ENCODE data around the gene MAD1L1. TPM values are rescaled to one million over a fixed set of nuclear protein-coding genes. Genes with fewer than 3 reads are reported as not detected.

The MAD1L1 gene
- total and polyA plus RNA-seq, 2 of the 4 experiments (the other 2 are of a cell fraction) = 29.0 to 40.9 TPM

DNA sequence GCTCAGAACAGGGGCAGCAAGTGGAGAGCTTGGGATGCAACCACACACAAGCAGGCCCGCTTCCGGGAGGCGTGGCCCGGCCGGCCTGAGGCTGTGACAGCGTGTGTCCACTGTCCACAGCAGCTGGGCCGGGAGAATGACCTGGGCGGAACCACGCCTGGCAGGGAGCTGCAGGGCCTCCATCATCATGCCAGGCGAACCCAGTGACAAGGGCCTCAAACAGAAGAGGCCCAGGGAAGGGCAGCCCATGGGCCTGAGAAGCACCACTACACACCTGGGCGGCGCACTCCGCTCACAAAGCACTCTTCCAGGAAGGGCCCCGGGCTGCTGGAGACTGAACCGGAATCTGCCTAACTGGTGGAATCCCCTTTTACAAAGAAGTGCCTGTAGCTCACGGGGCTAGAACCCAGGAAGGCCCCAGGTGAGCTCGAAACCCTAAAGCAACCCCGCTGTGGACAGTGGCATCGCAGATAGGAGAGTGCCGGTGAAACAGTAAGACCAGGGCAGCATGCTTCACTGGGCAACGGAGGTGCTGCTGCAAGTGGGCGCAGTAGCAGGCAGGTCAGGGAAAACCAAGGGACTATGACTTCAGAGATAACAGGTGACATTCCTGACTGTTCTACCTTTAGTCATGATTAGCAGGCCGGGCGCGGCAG, 66.0 kb downstream of the MAD1L1 start:
- no TSS peak for BruUV-seq (replicated peaks)
- intact Hi-C loops (cut with micrococcal nuclease) = no loop called here
- Histone ChIP-seq H3K4me1 (ENCODE audit: control insufficient read depth, insufficient read depth, low read length) (no peaks in the 10 kb centered on the region), H3K56ac (ENCODE audit: extremely low read depth, insufficient read depth, low read length) (no peak overlapping the region), H3K79me1 (ENCODE audit: low read depth in 1 of 2, low read length in 2 of 2) (peaks cover 13 to 23% of the 10 kb centered on the region in 2 experiments), H2AK5ac (ENCODE audit: low read depth, low read length) (no peak overlapping the region), H3K4ac (ENCODE audit: low read depth, low read length) (no peak overlapping the region), H3K27me3 (ENCODE audit: control insufficient read depth, insufficient read depth, low read length) (peaks cover 4% of the 10 kb centered on the region; the same call in 1 of the 2 replicates), H2BK5ac (ENCODE audit: low read depth, low read length, poor library complexity, severe bottlenecking) (no peak overlapping the region), H3K27ac (ENCODE audit: insufficient read depth, low read length) (no peak overlapping the region), H2BK15ac (ENCODE audit: low read depth, low read length) (no peak overlapping the region), H3K23ac (ENCODE audit: low read depth, low read length) (no peak overlapping the region), H3K4me2 (ENCODE audit: low read depth, low read length) (no peak overlapping the region), H2BK20ac (ENCODE audit: low read depth, low read length) (no peak overlapping the region), H3K9ac (ENCODE audit: low read depth, low read length) (no peak overlapping the region), H4K91ac (ENCODE audit: insufficient read depth, low read depth, low read length) (no peak overlapping the region), H3K9me1 (ENCODE audit: insufficient read depth, low read length) (peaks cover 8% of the 10 kb centered on the region), H3K14ac (replicated peaks; ENCODE audit: low read depth, low read length) (no peak overlapping the region), H4K20me1 (ENCODE audit: insufficient read depth, low read length) (peaks cover 41% of the 10 kb centered on the region), H3K36me3 (ENCODE audit: control insufficient read depth, insufficient read depth, low read length) (peaks cover 7% of the 10 kb centered on the region; the same call in 1 of the 2 replicates), H3K4me3 (ENCODE audit: insufficient read depth, low read depth, low read length) (no peak overlapping the region), H2BK120ac (ENCODE audit: low read depth, low read length) (no peak overlapping the region), H3K18ac (ENCODE audit: low read depth, low read length) (no peak overlapping the region), H3K9me3 (ENCODE audit: control insufficient read depth, insufficient read depth, low read length) (no peaks in the 10 kb centered on the region), H2AFZ (replicated peaks; ENCODE audit: low read length, poor library complexity) (no peak overlapping the region), H2AK9ac (replicated peaks; ENCODE audit: low read depth, low read length, poor library complexity) (no peak overlapping the region), H4K8ac (ENCODE audit: low read depth in 2 of 2, low read length in 2 of 2) (no peak overlapping the region), H4K5ac (ENCODE audit: low read depth, low read length) (no peak overlapping the region)
- ChIA-PET CTCF (no interaction called here), POLR2A (ENCODE audit: unreplicated experiment) (no interaction called here)
- dilution Hi-C loops (cut with HindIII; ENCODE audit: low sequenced_read_pairs, unreplicated experiment) = no loop called here
- 91% methylated on average over 12 of the region's 25 CpGs; no CpG with 5 or more reads in 1 of the 2 experiments for WGBS, 2 experiments (ENCODE audit: extremely low coverage in 2 of 2, insufficient read length in 1 of 2)
- in situ Hi-C loops (cut with MboI; ENCODE audit: low sequenced_read_pairs) = no loop called here
- ATAC-seq (ENCODE audit: low read depth) (no peak), DNase-seq (no peak)
- TF ChIP-seq CEBPB (IDR thresholded peaks at IDR 0.05; ENCODE audit: low read depth, low read length) (no peak), RAD21 (IDR thresholded peaks at IDR 0.05; ENCODE audit: low read length) (no peak), POLR2A (IDR thresholded peaks at IDR 0.05; ENCODE audit: low read depth, low read length) (no peak), MAZ (IDR thresholded peaks at IDR 0.05; ENCODE audit: borderline replicate concordance, low read depth, low read length) (no peak), NFE2L2 (IDR thresholded peaks at IDR 0.05; ENCODE audit: low read depth, low read length) (no peak), RCOR1 (IDR thresholded peaks at IDR 0.05; ENCODE audit: insufficient replicate concordance, low read length) (no peak), SMC3 (IDR thresholded peaks at IDR 0.05; ENCODE audit: low read depth, low read length) (no peak), MXI1 (IDR thresholded peaks at IDR 0.05; ENCODE audit: borderline replicate concordance, low read depth, low read length) (no peak), FOS (IDR thresholded peaks at IDR 0.05; ENCODE audit: low read depth, low read length) (no peak)
- TF ChIP-seq, protein P1, sequence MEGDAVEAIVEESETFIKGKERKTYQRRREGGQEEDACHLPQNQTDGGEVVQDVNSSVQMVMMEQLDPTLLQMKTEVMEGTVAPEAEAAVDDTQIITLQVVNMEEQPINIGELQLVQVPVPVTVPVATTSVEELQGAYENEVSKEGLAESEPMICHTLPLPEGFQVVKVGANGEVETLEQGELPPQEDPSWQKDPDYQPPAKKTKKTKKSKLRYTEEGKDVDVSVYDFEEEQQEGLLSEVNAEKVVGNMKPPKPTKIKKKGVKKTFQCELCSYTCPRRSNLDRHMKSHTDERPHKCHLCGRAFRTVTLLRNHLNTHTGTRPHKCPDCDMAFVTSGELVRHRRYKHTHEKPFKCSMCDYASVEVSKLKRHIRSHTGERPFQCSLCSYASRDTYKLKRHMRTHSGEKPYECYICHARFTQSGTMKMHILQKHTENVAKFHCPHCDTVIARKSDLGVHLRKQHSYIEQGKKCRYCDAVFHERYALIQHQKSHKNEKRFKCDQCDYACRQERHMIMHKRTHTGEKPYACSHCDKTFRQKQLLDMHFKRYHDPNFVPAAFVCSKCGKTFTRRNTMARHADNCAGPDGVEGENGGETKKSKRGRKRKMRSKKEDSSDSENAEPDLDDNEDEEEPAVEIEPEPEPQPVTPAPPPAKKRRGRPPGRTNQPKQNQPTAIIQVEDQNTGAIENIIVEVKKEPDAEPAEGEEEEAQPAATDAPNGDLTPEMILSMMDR (conservative IDR thresholded peaks at IDR 0.05; ENCODE audit: low read depth, low read length) = no peak
- TF ChIP-seq, protein P2, sequence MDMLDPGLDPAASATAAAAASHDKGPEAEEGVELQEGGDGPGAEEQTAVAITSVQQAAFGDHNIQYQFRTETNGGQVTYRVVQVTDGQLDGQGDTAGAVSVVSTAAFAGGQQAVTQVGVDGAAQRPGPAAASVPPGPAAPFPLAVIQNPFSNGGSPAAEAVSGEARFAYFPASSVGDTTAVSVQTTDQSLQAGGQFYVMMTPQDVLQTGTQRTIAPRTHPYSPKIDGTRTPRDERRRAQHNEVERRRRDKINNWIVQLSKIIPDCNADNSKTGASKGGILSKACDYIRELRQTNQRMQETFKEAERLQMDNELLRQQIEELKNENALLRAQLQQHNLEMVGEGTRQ (IDR thresholded peaks at IDR 0.05; ENCODE audit: low read depth, low read length) = no peak
